Measurements from ENCODE around the gene NOTCH4. TPM values are rescaled to one million over a fixed set of nuclear protein-coding genes. Genes with fewer than 3 reads are reported as not detected.

The NOTCH4 gene
- total and polyA plus RNA-seq, 9 of the 15 experiments (the other 6 are each of a cell fraction or from before 2014, with no cell fraction given), result 0.24 to 4.3 (median 1.7) TPM

- TF ChIP-seq CHAMP1 (IDR thresholded peaks at IDR 0.05) (no peak), POLR2AphosphoS2 (IDR thresholded peaks at IDR 0.05; ENCODE audit: low read length) (peak; percentile 63; the same call in 1 of the 2 replicates), E2F6 (IDR thresholded peaks at IDR 0.05; ENCODE audit: borderline replicate concordance in 1 of 2, extremely low read depth in 1 of 2, insufficient read depth in 1 of 2, insufficient read length in 1 of 2, low read depth in 1 of 2, low read length in 1 of 2, poor library complexity in 1 of 2, severe bottlenecking in 1 of 2) (peak; percentile 89 to 96), ARID1B (IDR thresholded peaks at IDR 0.05) (no peak; the same call in 1 of the 2 replicates), CREB3 (tag; conservative IDR thresholded peaks at IDR 0.05; ENCODE audit: low read depth) (peak; percentile 83), IRF9 (tag; IDR thresholded peaks at IDR 0.05) (no peak), NFE2 (IDR thresholded peaks at IDR 0.05; ENCODE audit: low read depth) (peak; percentile 57), FOXK2 (conservative IDR thresholded peaks at IDR 0.05 in 1 of 2, IDR thresholded peaks at IDR 0.05 in 1 of 2; ENCODE audit: low read depth in 2 of 2) (peak; percentile 54 to 56; a peak in 3 of 4 replicates), USF1 (CRISPR knock-in tag; IDR thresholded peaks at IDR 0.05) (peak; percentile 1; the same call in 1 of the 2 replicates), CEBPG (CRISPR knock-in tag; IDR thresholded peaks at IDR 0.05) (0 out of 2 replicates have a peak, but pooled peaks have one; percentile 24), CEBPG (tag; conservative IDR thresholded peaks at IDR 0.05 in 1 of 2, IDR thresholded peaks at IDR 0.05 in 1 of 2) (no peak), RBM17 (IDR thresholded peaks at IDR 0.05; ENCODE audit: borderline replicate concordance, low read depth, low read length) (no peak), HDAC1 (IDR thresholded peaks at IDR 0.05) (peak in 1 of 2 experiments; percentile 8; a peak in 1 of 4 replicates), MCM5 (IDR thresholded peaks at IDR 0.05; ENCODE audit: low read depth) (no peak), SUPT5H (IDR thresholded peaks at IDR 0.05) (peak; percentile 96), ATF3 (IDR thresholded peaks at IDR 0.05) (peak; percentile 100), ATF3 (CRISPR knock-in tag; conservative IDR thresholded peaks at IDR 0.05) (peak; percentile 89), ATF1 (CRISPR knock-in tag; IDR thresholded peaks at IDR 0.05) (peak; percentile 93), ATF1 (tag; IDR thresholded peaks at IDR 0.05) (peak; percentile 99), L3MBTL2 (IDR thresholded peaks at IDR 0.05) (peak; percentile 85)
These were observed 27.8 kb downstream of the NOTCH4 start (continued) for GRCh38 chr6:32195902-32196681.

Data from K562 (cell line).